NCI-H128 (cell line): ENCODE results near the gene APOM.

Experiments used
- DNase-seq: peaks from one replicate; lab custom pipeline; 2025; ENCODE audit not compliant: unreplicated experiment; lab: John Stamatoyannopoulos, UW

Gene APOM

DNA sequence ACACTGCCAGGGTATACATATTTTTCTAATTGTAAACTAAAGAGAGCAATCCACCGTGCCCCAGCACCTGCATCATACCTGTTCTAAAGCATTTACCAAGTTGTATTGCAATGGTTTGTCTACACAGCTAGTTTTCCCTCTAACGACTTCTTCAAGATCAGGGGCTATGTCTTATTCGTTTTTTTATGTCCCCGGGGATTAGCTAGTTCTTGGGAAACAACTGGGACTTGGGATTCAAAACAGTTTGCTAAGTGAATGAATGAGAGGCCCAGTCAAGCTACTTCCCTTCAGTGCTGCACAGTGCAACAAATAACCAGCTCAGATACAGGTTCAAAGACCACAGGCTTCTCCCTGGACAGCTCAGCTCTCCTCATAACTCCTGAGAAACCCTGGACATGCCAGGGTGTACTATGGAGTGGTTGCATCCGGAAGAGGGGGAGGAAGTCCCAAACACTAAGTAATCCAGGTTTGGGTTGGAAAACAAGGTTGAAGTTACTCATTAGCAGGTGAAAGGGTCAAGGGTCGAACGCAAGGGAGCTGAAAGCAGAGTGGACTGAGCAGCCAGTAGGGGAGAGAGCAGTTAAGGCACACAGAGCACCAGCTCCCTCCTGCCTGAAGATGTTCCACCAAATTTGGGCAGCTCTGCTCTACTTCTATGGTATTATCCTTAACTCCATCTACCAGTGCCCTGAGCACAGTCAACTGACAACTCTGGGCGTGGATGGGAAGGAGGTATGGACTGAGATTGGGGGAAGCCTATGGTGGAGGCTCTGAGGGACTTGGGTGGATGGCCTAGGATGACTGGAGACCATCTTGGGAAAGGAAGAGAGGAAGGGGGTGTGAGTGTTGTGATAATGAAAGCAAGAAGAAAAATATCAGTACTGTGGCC lies at the start of gene APOM:
TSS of gene APOM (plus strand) at position 546 of the 889 bp plus-strand sequence. CDS start at position 619, 73 bp downstream.
- no peak for DNase-seq

DNA sequence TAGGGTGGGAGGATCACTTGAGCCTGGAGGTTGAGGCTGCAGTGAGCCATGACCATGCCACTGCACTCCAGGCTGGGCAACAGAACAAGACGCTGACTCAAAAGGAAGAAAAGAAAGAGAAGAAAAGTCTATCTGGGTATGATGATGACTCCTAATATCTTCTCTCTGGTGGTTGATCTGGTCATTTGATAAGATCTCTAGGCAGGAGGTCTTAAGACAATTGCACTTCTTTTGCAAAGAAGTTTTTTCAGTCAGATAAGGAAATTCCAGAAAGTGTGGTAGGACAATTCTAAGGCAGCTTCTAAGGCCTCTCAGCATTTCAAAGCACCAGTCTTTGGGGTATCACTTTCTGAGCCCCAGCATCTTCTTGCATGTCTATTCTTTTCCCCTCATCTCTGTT lies 48.4 kb upstream of the APOM start:
- DNase-seq = no peak

DNA sequence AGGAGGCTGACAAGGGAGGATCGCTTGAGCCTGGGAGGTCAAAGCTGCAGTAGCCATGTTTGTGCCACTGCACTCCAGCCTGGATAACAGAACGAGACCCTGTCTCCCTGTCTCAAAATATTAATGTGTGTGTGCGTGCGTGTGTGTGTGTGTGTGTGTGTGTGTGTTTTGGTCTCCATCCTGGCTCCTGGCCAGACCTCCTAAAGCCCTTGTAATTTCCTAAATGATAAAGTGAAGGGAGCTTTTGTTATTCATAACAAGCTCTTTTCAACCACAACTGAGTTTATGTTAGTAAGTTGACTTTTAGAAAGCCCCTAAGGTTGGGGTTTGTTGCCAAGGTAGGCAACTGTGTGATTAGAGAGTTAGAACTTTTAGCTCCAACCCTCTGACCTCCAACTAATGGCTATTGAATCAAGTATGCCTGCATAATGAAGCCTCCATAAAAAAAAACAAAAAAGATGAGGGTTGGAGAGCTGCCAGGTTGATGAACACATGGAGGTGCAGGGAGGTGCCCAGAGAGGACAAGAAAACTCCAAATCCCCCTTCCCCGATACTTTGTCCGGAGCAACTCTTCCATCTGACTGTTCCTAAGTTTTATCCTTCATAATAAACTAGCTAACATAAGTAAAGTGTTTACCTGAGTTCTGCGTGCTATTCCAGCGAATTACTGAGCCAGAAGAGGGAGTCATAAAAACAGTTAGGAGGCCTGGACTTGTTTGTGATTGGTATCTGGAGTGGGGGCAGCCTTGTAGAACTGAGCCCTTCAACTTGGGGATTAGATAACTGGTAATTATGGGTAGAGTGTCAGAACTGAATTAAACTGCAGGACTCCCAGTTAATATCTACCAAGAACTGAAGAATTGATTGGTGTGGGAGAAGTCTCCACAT lies 45.9 kb upstream of the APOM start:
- DNase-seq = no peak

DNA sequence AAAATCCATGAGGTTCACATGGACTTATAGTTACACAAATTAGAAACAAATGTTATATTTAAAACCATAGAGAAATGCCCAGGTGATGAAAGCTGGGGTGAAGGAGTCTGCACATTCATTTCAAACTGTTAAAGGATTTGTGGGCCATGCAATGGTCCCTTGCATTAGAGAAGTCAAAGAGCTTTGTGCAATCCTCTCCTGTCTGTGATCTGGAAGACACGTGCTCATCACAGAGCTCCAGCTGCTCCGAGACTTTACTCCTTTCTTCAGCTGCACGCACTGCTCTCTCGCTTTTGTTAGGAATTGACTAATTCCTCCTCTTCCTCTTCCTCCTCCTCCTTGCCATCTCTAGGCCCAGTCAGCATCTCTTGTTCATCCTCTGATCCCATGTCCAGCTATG lies 44.7 kb upstream of the APOM start:
- DNase-seq = no peak

- DNase-seq = no peak
These were observed 41.5 kb upstream of the APOM start for GRCh38 chr6:31614075-31614619.

DNA sequence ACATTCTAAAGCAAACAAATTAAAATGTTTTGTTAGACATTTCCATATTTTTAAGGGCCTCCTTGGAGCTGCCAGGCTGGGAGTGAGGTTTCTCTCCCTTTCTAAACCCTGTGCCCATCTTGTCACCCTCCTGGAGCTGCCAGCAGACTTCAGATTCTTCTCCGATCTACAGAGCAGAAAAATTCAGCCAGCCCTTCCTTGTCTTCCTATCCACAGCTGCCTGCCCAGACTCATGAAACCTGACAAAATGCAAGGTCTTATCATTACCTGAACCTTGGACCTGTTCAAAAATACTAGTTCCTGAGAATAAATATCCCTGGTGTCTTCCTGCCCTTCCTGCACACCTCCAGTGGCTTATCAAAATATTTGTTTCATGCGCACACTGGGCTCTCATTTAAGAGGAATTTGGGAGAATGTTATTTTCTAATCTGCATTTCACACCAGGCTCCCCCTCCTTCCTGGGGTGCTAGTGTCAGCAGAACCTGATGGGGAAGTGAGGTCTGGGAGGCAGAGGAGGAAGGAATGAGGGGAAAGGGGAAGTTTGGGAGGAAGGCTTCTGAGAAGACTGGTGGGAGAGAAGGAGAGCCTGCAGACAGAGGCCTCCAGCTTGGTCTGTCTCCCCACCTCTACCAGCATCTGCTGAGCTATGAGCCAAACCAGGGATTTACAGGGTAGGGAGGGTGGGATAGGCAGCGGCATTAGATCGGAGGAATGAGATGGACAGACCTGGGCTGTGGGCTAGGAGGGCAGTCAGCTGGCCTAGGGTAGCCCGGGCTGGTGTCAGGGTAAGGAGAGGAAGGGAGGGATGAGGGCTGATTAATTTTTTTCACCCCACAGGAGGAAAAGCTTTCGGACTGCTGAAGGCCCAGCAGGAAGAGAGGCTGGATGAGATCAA lies 40.8 kb upstream of the APOM start, which contains the start of gene AIF1:
TSS of gene AIF1 (plus strand) at position 551 of the 895 bp plus-strand sequence. CDS start at position 647, 96 bp downstream.
- DNase-seq = no peak

GRCh38 chr6:31615748-31616147 lies 39.9 kb upstream of the APOM start:
- DNase-seq = no peak

- no peak for DNase-seq
These were observed 38.7 kb upstream of the APOM start for GRCh38 chr6:31617010-31617409.

DNA sequence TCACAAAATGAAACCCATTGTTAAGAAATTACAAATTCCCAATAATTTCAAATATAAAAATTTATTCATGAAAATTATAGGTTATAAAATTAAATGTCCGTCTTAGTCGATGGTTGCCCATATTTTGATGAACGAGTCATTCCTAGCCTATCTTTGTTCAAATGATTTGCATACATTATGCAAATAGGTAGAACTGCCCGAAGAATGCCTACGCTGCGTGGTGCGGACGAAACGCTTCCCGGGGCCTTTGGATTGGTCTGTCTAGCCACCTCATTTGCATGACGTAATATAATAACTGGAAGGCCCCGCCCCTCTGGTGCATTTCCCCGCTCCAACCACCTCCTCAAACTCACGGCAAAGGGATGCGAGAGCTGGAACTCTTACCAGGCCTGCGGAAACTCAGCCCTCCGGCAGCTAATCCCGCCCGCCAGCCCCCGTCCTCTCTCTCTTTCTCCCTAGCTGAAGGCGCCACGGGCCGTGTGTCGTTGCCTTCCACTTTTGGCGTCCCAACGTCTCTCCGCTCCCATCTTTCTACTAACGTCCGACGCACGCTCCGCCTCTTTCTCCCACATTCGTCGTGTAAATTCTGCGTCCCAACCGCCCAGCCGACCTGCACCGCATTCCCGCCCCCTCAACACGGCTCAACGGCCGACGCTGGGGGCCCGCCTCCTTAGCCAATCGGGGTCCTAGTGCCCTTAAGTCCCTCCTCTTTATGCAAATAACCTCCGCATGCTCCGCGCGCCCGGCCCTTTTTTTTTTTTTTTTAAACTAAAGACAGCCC lies 35.7 kb upstream of the APOM start:
- DNase-seq = peak; percentile 100

DNA sequence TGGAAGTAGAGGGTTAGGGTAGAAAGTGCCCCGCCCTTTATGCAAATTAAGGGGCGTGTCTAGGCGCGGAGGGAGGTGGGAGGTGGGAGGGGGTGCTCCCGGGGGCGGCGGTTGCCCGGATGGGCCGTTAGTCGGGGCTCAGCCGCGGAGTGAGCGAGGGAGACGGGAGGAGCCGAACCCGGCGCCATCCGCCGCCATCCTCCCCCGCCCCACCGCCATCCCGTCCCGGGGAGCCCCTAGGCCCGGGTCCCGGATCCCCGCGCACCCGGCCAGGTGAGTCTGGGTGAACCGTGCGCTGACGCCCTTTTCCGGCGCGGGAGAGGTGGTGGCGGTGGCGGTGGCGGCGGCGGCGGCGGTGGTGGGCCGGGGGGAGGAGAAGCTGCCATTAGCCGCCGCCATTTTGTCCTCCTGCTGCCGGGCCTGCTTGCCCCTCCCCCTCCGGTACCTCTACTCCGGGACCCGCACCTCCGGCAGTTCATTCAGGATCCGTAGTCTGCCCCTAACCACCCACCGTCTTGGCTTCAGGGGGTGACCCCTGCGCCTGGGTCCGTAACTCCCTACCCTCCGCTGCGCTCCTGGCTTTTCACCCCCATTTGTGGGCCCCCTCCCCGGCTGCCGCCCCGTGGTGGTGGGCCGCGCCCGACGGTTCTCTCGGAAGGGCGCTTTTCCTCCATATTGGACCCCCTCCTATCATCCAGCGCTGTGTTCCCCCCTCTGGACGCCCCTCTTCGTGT lies 34.9 kb upstream of the APOM start, which contains the start of gene PRRC2A:
TSS of gene PRRC2A (plus strand) at position 130 of the 734 bp plus-strand sequence. CDS start 2,075 bp downstream, outside the sequence.
- peak; percentile 66 for DNase-seq

GRCh38 chr6:31621320-31621939 lies 34.3 kb upstream of the APOM start:
- DNase-seq = no peak

DNA sequence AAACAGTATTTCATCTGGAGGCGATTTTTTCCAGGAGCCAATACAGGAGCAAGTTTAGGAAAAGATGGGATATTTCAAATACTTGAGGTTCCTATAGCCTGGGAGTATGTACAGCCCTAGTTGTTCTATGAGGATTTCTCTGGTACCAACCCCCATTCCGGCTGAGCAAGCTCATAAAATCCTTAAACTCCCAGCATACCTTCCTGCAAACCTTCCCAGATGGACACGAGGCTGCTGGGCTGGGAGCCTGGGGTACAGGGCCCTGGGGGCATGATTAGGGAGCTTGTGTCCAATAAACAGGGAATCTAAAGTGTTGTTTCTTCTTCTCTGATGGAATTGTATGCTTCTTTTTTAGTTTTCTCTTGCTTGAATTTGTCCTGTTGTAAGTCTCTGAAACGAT lies 33.7 kb upstream of the APOM start:
- no peak for DNase-seq

DNA sequence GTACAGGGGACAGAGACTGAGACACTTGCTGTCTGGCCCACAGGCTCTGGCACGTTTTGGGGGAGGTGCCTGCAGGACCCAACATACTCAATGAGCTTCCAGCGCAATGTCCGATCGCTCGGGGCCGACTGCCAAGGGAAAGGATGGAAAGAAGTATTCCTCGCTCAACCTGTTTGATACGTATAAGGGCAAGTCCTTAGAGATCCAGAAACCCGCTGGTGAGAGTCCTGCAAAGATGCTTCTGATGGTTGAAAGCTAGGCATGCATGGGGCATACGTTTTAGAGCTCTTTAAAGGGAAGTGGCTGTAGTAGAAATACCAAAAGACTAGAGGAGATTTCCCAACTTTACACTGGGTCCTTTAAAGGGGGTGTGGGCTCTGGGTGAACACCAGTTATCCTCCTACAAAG lies 33.0 kb upstream of the APOM start:
- DNase-seq = no peak

DNA sequence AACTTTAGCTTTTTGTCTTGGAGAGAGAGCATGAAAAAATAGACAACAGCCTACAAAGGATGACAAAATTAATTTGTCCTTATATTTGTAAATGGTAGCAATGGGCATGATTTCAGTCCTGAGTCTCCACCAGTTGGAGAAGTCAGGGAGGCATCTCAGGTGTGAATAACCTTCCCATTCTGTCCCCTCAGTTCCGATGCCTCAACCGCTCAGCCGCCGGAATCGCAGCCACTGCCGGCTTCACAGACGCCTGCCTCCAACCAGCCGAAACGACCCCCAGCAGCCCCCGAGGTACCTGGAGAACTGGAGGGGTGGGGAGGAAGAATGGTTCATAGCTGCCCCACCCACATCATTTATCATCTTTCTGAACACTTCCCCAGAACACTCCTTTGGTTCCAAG lies 31.6 kb upstream of the APOM start:
- no peak for DNase-seq

GRCh38 chr6:31626952-31627351 lies 28.7 kb upstream of the APOM start:
- DNase-seq = no peak

DNA sequence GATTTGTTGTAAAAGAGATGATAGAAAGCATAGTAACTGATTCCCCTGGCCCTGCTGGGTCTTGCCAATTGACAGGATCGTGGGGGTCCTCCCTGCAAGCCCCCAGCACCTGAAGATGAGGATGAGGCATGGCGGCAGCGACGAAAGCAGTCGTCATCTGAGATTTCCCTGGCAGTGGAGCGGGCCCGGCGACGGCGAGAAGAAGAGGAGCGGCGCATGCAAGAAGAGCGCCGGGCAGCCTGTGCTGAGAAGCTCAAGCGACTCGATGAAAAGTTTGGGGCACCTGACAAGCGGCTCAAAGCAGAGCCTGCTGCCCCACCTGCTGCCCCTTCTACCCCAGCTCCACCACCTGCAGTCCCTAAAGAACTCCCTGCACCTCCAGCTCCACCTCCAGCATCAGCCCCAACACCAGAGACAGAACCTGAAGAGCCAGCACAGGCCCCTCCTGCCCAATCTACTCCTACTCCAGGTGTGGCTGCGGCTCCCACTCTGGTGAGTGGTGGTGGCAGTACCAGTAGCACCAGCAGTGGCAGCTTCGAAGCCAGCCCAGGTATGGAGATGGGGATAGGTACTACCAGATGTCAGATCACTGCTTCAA lies 27.9 kb upstream of the APOM start:
- DNase-seq = no peak

DNA sequence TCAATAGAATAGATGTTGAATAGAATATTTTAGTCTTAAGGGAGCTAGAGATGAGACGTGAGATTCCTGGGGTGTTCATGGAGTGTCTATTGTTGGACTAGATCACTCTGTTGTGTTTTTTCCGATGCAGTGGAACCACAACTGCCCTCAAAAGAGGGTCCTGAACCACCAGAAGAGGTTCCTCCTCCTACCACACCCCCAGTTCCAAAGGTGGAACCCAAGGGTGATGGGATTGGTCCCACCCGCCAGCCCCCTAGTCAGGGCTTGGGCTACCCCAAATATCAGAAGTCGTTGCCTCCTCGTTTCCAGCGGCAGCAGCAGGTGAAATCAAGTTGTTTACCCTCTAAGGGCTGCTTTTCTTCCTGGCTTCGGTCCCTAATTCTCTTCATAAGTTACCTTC lies 26.7 kb upstream of the APOM start:
- DNase-seq = no peak
